Neural progenitor cell (in vitro differentiated cells): ENCODE measurements around the gene TBC1D2. TPM values are rescaled to one million over a fixed set of nuclear protein-coding genes. Genes with fewer than 3 reads are reported as not detected.

ENCODE experiments used
- DNase-seq: peaks from one replicate; pipeline ENCODE4 v3.0.0-alpha.2; 2016; ENCODE audit warnings: low spot score
- H2AFZ ChIP-seq: fragments of 200-600 bp; sonication (generic); replicated peaks from 2 replicates; pipeline ENCODE4 v1.6.1; 2016; ENCODE audit warnings: antibody characterized with exemption
- H3F3A ChIP-seq: fragments of 200-600 bp; sonication (generic); 2 replicates; pipeline ENCODE4 v1.6.1; 2016; ENCODE audit warnings: antibody characterized with exemption, low read depth
- H3K27ac ChIP-seq: fragments of 200-600 bp; sonication (generic); 2 replicates; pipeline ENCODE4 v1.5.1; 2016; ENCODE audit warnings: mild to moderate bottlenecking
- H3K27me3 ChIP-seq: fragments of 200-600 bp; sonication (generic); 2 replicates; pipeline ENCODE4 v1.6.1; 2016; ENCODE audit warnings: mild to moderate bottlenecking, moderate library complexity
- H3K36me3 ChIP-seq: fragments of 200-600 bp; sonication (generic); 2 replicates; pipeline ENCODE4 v1.5.1; 2016
- H3K4me1 ChIP-seq: fragments of 200-600 bp; sonication (generic); 2 replicates; pipeline ENCODE4 v1.6.1; 2016; ENCODE audit warnings: mixed run types
- H3K4me2 ChIP-seq: fragments of 200-600 bp; sonication (generic); 2 replicates; pipeline ENCODE4 v1.6.1; 2016
- H3K4me3 ChIP-seq: fragments of 200-600 bp; sonication (generic); 2 replicates; pipeline ENCODE4 v1.5.1; 2016
- H3K79me2 ChIP-seq: fragments of 200-600 bp; sonication (generic); 2 replicates; pipeline ENCODE4 v1.6.1; 2016; ENCODE audit warnings: low read depth
- H3K9ac ChIP-seq: fragments of 200-600 bp; sonication (generic); 2 replicates; pipeline ENCODE4 v1.6.1; 2016
- H3K9me3 ChIP-seq: fragments of 200-600 bp; sonication (generic); 2 replicates; pipeline ENCODE4 v1.5.1; 2016; ENCODE audit warnings: low read depth
- H4K20me1 ChIP-seq: fragments of 200-600 bp; sonication (generic); 2 replicates; pipeline ENCODE4 v1.6.1; 2016; ENCODE audit warnings: low read depth
- H3K27ac Mint-ChIP-seq: 3 replicates; pipeline ENCODE4 v1.8.0; 2021; ENCODE audit warnings: mixed read lengths
- H3K27me3 Mint-ChIP-seq: 2 replicates; pipeline ENCODE4 v1.8.0; 2022; ENCODE audit warnings: low read depth, mild to moderate bottlenecking, inconsistent platforms, moderate library complexity, mixed read lengths; ENCODE audit not compliant: insufficient read depth
- H3K36me3 Mint-ChIP-seq: 3 replicates; pipeline ENCODE4 v1.8.0; 2021; ENCODE audit warnings: mixed read lengths
- H3K4me1 Mint-ChIP-seq: 3 replicates; pipeline ENCODE4 v1.8.0; 2021; ENCODE audit warnings: mixed read lengths
- H3K4me3 Mint-ChIP-seq: 3 replicates; pipeline ENCODE4 v1.8.0; 2021; ENCODE audit warnings: mild to moderate bottlenecking, moderate library complexity, mixed read lengths
- H3K9me3 Mint-ChIP-seq: 3 replicates; pipeline ENCODE4 v1.8.0; 2020; ENCODE audit warnings: mixed read lengths
- CTCF ChIP-seq: fragments of 200-600 bp; sonication (generic); IDR thresholded peaks from 2 replicates; pipeline ENCODE4 v1.5.1; 2017; ENCODE audit warnings: antibody characterized with exemption, mild to moderate bottlenecking
- EZH2 ChIP-seq: fragments of 200-600 bp; sonication (generic); IDR thresholded peaks from 2 replicates; pipeline ENCODE4 v1.6.1; 2017; ENCODE audit warnings: antibody characterized with exemption, mild to moderate bottlenecking, moderate library complexity
- EZH2phosphoT487 ChIP-seq: fragments of 200-600 bp; sonication (generic); IDR thresholded peaks from 2 replicates; pipeline ENCODE4 v1.6.1; 2017; ENCODE audit warnings: antibody characterized with exemption
- total RNA-seq: library from RNA; depleted of rRNA; stranded (reverse); fragments of >200 nt; gene quantifications from 2 replicates; pipeline ENCODE4 v1.2.3, GENCODE V29; 2015; ENCODE audit warnings: low replicate concordance

TBC1D2 gene
- total RNA-seq, 1 donor from 2014 or later, result 0.41 TPM

DNA sequence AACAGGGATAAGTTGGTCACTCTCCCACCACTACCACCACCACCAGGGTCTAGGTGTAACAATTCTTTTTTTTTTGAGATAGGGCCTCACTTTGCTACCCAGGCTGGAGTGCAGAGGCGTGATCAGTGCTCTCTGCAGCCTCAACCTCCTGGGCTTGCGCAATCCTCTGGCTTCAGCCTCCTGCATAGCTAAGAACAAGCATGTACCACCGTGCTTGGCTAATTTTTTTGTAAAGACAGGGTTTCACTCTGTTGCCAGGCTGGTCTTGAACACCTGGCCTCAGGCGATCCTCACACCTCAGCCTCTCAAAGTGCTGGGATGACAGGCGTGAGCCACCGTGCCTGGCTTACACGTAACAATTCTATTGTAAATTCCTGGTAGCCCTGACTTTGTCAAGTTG is 90.5 kb downstream of the TBC1D2 start:
- Histone ChIP-seq H3F3A (peaks cover 10% of the 10 kb centered on the region), H3K9me3 (no peaks in the 10 kb centered on the region), H3K36me3 (no peaks in the 10 kb centered on the region), H3K4me3 (no peak overlapping the region), H2AFZ (no peak overlapping the region), H3K4me1 (peaks cover 13% of the 10 kb centered on the region), H3K27ac (no peak overlapping the region), H4K20me1 (no peaks in the 10 kb centered on the region), H3K27me3 (no peaks in the 10 kb centered on the region), H3K4me2 (no peak overlapping the region), H3K79me2 (no peaks in the 10 kb centered on the region), H3K9ac (no peak overlapping the region)
- Mint-ChIP-seq H3K9me3 (peaks cover 2% of the 10 kb centered on the region), H3K4me1 (peaks cover 33% of the 10 kb centered on the region), H3K27ac (no peak overlapping the region), H3K27me3 (peaks cover 8% of the 10 kb centered on the region), H3K4me3 (no peak overlapping the region), H3K36me3 (no peaks in the 10 kb centered on the region)
- TF ChIP-seq EZH2 (no peak), EZH2phosphoT487 (no peak), CTCF (no peak)
- DNase-seq, result no peak

DNA sequence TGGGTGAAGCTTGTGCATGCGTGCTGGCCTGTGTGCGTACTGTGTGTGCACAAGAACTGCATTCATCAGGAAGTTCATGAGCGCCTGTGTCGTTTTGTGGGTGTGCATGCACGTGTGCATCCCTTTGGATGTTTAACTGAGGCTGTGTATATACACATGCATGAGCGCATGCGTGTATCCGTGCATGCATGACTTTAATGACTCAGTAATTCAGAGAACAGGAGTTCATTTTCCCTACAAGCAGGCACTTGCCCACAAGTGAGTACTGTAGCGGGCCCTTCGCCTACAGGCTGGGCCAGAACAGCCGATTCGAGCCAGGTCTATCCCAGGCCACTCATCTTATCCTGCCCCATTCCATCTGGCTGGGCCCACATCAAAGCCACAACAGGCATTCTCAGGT is 92.8 kb downstream of the TBC1D2 start:
- no peak for TF ChIP-seq CTCF
- Mint-ChIP-seq H3K27me3 (peaks cover 6% of the 10 kb centered on the region), H3K9me3 (peaks cover 2% of the 10 kb centered on the region), H3K27ac (no peak overlapping the region), H3K4me1 (peaks cover 10% of the 10 kb centered on the region), H3K4me3 (no peak overlapping the region), H3K36me3 (no peaks in the 10 kb centered on the region)
- Histone ChIP-seq H3K4me3 (no peak overlapping the region), H3K9me3 (no peaks in the 10 kb centered on the region), H3K4me2 (no peak overlapping the region), H3K27me3 (no peaks in the 10 kb centered on the region), H3K79me2 (no peaks in the 10 kb centered on the region), H4K20me1 (no peaks in the 10 kb centered on the region), H3K4me1 (no peaks in the 10 kb centered on the region), H3F3A (no peaks in the 10 kb centered on the region), H3K36me3 (no peaks in the 10 kb centered on the region), H3K9ac (no peak overlapping the region), H2AFZ (no peak overlapping the region), H3K27ac (no peak overlapping the region)
- DNase-seq, result no peak

DNA sequence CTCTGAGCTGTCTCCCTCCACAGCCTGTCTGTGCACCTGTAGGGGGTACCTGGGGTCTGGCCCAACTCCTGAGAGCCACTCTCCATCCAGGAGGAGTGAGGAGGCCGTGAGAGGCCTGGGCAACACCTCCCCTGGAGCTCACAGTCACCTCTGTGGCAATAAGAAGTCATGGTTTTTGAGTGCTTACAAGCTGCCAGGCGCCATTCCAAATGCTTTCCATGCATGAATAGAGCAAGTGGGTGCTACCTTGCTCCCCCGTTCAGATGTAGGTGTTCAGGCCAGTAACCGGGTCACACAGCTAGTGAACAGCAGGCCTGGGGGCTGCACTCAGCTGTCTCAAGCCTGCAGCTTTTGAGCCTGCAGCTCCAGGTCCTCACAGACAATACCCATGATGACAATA is 93.6 kb downstream of the TBC1D2 start:
- H3K4me1 Mint-ChIP-seq, result peaks cover 7% of the 10 kb centered on the region
- no peaks in the 10 kb centered on the region for H3F3A ChIP-seq
- no peaks in the 10 kb centered on the region for H3K36me3 Mint-ChIP-seq
- TF ChIP-seq EZH2 (no peak), CTCF (no peak), EZH2phosphoT487 (no peak)
- H3K9ac ChIP-seq, result no peak overlapping the region
- no peak overlapping the region for H3K27ac ChIP-seq
- no peaks in the 10 kb centered on the region for H3K79me2 ChIP-seq
- no peaks in the 10 kb centered on the region for H4K20me1 ChIP-seq
- no peak for DNase-seq
- H3K27me3 ChIP-seq, result no peaks in the 10 kb centered on the region
- no peaks in the 10 kb centered on the region for H3K36me3 ChIP-seq
- H3K4me3 ChIP-seq, result no peak overlapping the region
- peaks cover 2% of the 10 kb centered on the region for H3K9me3 Mint-ChIP-seq
- H3K27ac Mint-ChIP-seq, result no peak overlapping the region
- no peaks in the 10 kb centered on the region for H3K4me1 ChIP-seq
- H3K9me3 ChIP-seq, result no peaks in the 10 kb centered on the region
- no peak overlapping the region for H3K4me3 Mint-ChIP-seq
- H3K4me2 ChIP-seq, result no peak overlapping the region
- H2AFZ ChIP-seq, result no peak overlapping the region
- peaks cover 9% of the 10 kb centered on the region for H3K27me3 Mint-ChIP-seq

DNA sequence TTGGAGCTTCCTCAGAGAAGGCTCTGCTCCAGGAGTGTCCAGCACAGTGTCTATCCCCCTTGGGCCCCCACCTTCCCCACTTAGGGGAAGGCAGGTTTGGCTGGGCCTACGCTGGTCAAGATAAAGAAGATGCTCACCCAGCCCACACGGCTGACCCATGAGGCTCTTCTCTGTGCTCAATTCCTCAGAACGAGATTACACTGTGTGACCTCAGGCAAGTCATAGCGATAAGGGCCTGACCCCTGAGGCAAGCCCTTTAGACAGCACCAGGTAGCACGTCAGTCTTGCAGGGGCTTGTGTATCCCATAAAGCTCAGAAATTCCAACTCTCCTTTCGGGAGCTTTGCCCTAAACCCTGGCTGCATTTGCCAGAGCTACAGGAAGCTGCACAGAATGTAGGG is 95.7 kb downstream of the TBC1D2 start:
- Histone ChIP-seq H3K9ac (no peak overlapping the region), H4K20me1 (no peaks in the 10 kb centered on the region), H3K27ac (no peak overlapping the region), H2AFZ (no peak overlapping the region), H3K4me3 (no peak overlapping the region), H3K79me2 (no peaks in the 10 kb centered on the region), H3F3A (no peaks in the 10 kb centered on the region), H3K9me3 (no peaks in the 10 kb centered on the region), H3K4me2 (no peak overlapping the region), H3K4me1 (no peaks in the 10 kb centered on the region), H3K27me3 (no peaks in the 10 kb centered on the region), H3K36me3 (no peaks in the 10 kb centered on the region)
- peaks cover 5% of the 10 kb centered on the region for H3K4me1 Mint-ChIP-seq
- H3K9me3 Mint-ChIP-seq, result no peaks in the 10 kb centered on the region
- H3K27me3 Mint-ChIP-seq, result peaks cover 9% of the 10 kb centered on the region
- H3K36me3 Mint-ChIP-seq, result no peaks in the 10 kb centered on the region
- no peak for DNase-seq
- no peak overlapping the region for H3K27ac Mint-ChIP-seq
- no peak overlapping the region for H3K4me3 Mint-ChIP-seq
- TF ChIP-seq CTCF (no peak), EZH2 (no peak), EZH2phosphoT487 (no peak)
